ENCODE results near the gene RHOH. TPM values are rescaled to one million over a fixed set of nuclear protein-coding genes. Genes with fewer than 3 reads are reported as not detected.

Gene RHOH
- total RNA-seq, 4 donors from 2014 or later: 0.67 to 2.7 (median 1.4) TPM

GRCh38 chr4:40253906-40254305 lies 57.1 kb downstream of the RHOH start:
- Histone ChIP-seq H3K27ac (no peak overlapping the region), H3K9me3 (no peaks in the 10 kb centered on the region), H3K4me3 (replicated peaks in 1 of 3) (no peak overlapping the region), H3K36me3 (no peaks in the 10 kb centered on the region), H3K27me3 (no peaks in the 10 kb centered on the region), H3K4me1 (no peaks in the 10 kb centered on the region)
- intact Hi-C loops (cut with DNase I): no loop called here
- DNase-seq: no peak
- 78 to 90% methylated on average over 4 of the region's 4 CpGs for WGBS, 2 donors
- TF ChIP-seq POLR2A (IDR thresholded peaks at IDR 0.05): no peak
- TF ChIP-seq CTCF (IDR thresholded peaks at IDR 0.05): no peak

GRCh38 chr4:40254608-40255392 lies 58.0 kb downstream of the RHOH start:
- Histone ChIP-seq H3K36me3 (no peaks in the 10 kb centered on the region), H3K4me3 (replicated peaks in 1 of 3) (no peak overlapping the region), H3K27ac (no peak overlapping the region), H3K27me3 (no peaks in the 10 kb centered on the region), H3K4me1 (no peaks in the 10 kb centered on the region), H3K9me3 (no peaks in the 10 kb centered on the region)
- no peak for DNase-seq
- TF ChIP-seq POLR2A (IDR thresholded peaks at IDR 0.05) (no peak), CTCF (IDR thresholded peaks at IDR 0.05) (no peak)
- intact Hi-C loops (cut with DNase I): no loop called here
- 65 to 67% methylated on average over 9 of the region's 9 CpGs for WGBS, 2 donors

GRCh38 chr4:40255393-40256281 lies 58.8 kb downstream of the RHOH start:
- DNase-seq: no peak
- intact Hi-C loops (cut with DNase I): no loop called here
- 79 to 83% methylated on average over 3 of the region's 3 CpGs for WGBS, 2 donors
- Histone ChIP-seq H3K9me3 (no peaks in the 10 kb centered on the region), H3K4me3 (replicated peaks in 1 of 3) (no peak overlapping the region), H3K4me1 (no peaks in the 10 kb centered on the region), H3K27ac (no peak overlapping the region), H3K36me3 (no peaks in the 10 kb centered on the region), H3K27me3 (no peaks in the 10 kb centered on the region)
- TF ChIP-seq CTCF (IDR thresholded peaks at IDR 0.05): no peak
- no peak for TF ChIP-seq POLR2A (IDR thresholded peaks at IDR 0.05)

GRCh38 chr4:40256329-40256728 lies 59.5 kb downstream of the RHOH start:
- Histone ChIP-seq H3K27me3 (no peaks in the 10 kb centered on the region), H3K36me3 (no peaks in the 10 kb centered on the region), H3K27ac (no peak overlapping the region), H3K4me3 (replicated peaks in 1 of 3) (no peak overlapping the region), H3K9me3 (no peaks in the 10 kb centered on the region), H3K4me1 (no peaks in the 10 kb centered on the region)
- TF ChIP-seq CTCF (IDR thresholded peaks at IDR 0.05) (no peak), POLR2A (IDR thresholded peaks at IDR 0.05) (no peak)
- no peak for DNase-seq
- intact Hi-C loops (cut with DNase I): no loop called here
- 93% methylated on average over 5 of the region's 5 CpGs for WGBS, 2 donors

GRCh38 chr4:40256817-40257216 lies 60.0 kb downstream of the RHOH start:
- no peaks in the 10 kb centered on the region for H3K9me3 ChIP-seq
- no peak overlapping the region for H3K4me3 ChIP-seq (replicated peaks in 1 of 3)
- no peaks in the 10 kb centered on the region for H3K27me3 ChIP-seq
- TF ChIP-seq POLR2A (IDR thresholded peaks at IDR 0.05) (no peak), CTCF (IDR thresholded peaks at IDR 0.05) (no peak)
- H3K36me3 ChIP-seq: no peaks in the 10 kb centered on the region
- no peak for DNase-seq
- H3K27ac ChIP-seq: no peak overlapping the region
- intact Hi-C loops (cut with DNase I): no loop called here
- no peaks in the 10 kb centered on the region for H3K4me1 ChIP-seq
- WGBS, 2 donors: 89 to 93% methylated on average over 3 of the region's 3 CpGs
